Measurements from ENCODE around the gene GAB3.
"Not testable (repeated sequence)": the region's sequence is repeated elsewhere in the genome, so short reads cannot be mapped to it uniquely, and the experiment has no call there.

DNA sequence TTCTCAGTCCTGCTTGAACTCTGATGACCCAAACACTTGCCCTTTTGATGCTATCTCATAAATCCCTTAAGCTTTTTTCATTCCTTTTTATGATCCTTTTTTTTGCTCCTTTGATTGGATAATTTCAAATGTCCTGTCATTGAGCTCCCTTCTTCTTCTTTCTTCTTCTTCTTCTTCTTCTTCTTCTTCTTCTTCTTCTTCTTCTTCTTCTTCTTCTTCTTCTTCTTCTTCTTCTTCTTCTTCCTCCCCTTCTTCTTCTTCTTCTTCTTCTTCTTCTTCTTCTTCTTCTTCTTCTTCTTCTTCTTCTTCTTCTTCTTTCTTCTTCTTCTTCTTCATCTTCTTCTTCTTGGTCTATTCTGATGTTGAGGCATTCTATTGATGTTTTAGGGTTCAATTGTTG, 78.8 kb downstream of the GAB3 start:
- not testable (repeated sequence) for TF ChIP-seq CTCF (conservative IDR thresholded peaks at IDR 0.05; ENCODE audit: low read depth, low read length); MAFK (IDR thresholded peaks at IDR 0.05; ENCODE audit: low read depth, low read length)
